ENCODE data around the gene CACNB2.

CACNB2 gene

DNA sequence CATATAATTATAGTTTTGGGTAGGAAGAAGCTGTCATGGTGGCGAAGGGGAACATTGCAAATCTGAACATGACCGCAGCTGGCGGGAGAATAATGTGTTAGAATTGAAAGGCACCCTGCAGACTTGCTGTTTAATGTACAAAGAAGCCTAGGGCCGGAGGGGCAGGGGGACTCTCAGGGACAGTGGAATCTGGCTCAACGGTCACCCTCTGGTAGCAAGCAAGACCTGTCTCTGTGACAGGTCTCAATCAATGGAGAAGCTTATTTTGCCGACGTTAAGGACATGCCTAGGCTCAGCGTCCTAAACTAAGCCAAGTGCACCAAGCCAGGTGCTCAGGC lies 333.9 kb downstream of the CACNB2 start:
- TF ChIP-seq, protein P1, sequence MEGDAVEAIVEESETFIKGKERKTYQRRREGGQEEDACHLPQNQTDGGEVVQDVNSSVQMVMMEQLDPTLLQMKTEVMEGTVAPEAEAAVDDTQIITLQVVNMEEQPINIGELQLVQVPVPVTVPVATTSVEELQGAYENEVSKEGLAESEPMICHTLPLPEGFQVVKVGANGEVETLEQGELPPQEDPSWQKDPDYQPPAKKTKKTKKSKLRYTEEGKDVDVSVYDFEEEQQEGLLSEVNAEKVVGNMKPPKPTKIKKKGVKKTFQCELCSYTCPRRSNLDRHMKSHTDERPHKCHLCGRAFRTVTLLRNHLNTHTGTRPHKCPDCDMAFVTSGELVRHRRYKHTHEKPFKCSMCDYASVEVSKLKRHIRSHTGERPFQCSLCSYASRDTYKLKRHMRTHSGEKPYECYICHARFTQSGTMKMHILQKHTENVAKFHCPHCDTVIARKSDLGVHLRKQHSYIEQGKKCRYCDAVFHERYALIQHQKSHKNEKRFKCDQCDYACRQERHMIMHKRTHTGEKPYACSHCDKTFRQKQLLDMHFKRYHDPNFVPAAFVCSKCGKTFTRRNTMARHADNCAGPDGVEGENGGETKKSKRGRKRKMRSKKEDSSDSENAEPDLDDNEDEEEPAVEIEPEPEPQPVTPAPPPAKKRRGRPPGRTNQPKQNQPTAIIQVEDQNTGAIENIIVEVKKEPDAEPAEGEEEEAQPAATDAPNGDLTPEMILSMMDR (IDR thresholded peaks at IDR 0.05): no peak

DNA sequence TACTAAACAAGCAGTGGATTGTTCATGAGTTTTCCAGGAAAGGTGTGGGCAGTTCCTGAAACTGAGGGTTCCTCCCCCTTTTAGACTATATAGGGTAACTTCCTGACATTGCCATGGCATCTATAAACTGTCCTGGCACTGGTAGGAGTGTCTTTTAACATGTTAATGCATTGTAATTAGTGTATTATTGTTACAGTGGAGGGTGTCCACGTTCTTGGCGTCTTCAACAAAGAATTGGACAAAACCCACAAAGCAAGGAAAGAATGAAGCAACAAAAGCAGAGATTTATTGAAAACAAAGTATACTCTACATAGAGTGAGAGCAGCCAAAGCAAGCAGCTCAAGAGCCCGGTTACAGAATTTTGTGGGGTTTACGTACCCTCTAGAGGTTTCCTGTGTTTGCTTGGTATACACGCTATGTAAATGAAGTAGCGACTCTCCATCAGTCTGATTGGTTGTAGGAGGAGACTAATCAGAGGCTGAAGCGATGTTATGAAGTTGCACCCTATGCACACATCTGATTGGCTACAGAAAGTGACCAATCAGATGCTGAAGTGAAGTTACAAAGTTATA lies 335.9 kb downstream of the CACNB2 start:
- TF ChIP-seq, protein P1 (IDR thresholded peaks at IDR 0.05): no peak

DNA sequence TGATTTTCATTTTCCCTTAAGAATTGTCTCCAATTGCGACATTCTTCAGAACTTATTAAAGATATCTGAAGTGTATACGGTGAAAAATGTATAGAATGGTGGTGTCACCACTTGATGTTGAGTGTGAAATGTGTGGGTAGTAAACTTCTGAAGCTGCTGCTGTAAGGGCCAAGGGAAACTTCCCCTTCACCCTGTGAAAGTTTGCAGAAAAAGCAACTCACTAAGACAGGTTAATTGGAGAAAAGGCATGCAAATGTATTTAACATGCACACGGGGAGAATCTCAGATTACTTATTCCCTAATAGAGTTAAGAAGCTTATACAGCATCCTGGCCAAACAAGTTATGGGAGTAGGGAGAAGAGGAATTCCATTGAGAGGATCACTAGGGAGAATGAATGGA lies 338.1 kb downstream of the CACNB2 start:
- TF ChIP-seq, protein P1 (IDR thresholded peaks at IDR 0.05): no peak

DNA sequence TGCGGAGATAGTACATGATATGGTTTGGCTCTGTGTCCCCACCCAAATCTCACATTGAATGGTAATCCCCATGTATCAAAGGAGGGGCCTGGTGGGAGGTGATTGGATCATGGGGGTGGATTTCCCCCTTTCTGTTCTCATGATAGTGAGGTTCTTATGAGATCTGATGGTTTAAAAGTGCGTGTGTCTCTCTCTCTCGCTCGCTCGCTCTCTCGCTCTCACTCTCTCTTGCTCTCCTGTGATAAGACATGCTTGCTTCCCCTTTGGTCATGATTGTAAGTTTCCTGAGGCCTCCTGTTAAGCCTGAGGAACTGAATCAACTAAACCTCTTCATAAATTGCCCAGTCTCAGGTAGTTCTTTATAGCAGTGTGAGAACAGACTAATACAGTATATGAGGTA lies 339.3 kb downstream of the CACNB2 start:
- TF ChIP-seq, protein P1 (IDR thresholded peaks at IDR 0.05): no peak

DNA sequence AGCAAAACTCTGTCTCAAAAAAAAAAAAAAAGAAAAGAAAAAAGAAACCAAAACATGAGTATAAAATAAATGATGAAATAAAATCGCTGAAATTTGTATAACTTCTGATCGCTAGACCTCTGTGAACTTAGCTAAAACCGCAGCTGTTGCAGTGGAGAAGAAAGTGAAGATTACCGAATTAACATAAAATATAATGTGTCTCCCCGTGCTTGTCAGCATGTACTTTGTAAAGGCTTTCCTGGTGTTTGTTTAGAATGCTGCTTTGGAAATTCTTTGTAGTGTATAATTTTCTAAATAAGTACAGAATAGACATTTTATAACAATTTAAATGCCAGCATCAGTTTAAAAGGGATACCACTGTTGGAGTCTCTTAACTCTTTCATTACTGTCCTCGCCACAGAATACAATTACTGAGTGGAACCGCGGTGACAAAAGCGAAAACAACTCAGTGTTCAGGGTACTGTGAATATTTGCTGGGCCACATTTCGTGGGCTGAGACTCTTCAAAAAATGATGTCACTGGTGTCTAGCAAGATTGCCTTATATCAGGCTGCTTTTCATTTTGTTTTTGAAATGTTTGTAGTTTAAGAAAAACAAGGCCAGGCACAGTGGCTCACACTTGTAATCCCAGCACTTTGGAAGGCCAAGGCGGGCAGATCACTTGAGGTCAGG lies 343.4 kb downstream of the CACNB2 start:
- TF ChIP-seq, protein P1 (IDR thresholded peaks at IDR 0.05): no peak

DNA sequence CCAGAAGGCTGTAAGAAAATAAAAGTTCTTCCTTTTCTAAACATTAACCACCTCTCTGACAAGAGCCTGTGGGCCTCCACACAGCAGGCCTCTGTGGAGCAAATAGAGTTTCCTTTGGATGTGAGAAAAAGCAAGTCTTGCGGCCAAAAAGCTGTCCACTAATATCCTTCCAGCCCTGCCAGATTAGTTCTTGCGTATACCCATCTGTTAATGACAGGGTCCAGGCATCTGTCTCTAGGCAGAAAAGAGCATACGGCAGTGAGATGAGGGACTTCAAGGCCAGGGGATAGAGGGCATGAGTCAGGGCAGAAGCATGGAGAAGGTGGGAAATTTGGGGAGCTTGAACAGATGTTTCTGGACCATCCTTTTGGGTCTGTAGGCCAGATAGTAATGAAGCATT lies 346.2 kb downstream of the CACNB2 start:
- TF ChIP-seq, protein P1 (IDR thresholded peaks at IDR 0.05): no peak

DNA sequence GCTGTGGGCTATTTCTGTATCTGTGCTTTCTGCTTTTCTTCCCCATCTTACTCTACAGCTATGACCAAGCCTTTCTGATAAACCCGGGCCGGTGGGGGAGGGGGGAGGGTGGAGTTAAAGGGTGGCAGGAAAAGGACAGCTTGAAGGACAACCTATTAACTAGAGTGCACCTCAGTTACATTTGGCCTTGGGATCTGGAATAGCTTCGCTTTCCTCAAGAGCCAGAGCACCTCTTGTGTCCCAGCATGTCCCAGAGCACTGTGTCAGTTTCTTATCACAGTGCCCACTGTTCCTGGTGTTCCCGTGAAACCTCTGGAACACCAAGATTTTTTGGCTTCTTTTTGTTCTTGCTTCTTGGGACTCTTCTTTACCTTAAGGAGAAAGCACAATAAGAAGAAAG lies 350.5 kb downstream of the CACNB2 start:
- TF ChIP-seq, protein P1 (IDR thresholded peaks at IDR 0.05): no peak

Measured in LNCAP (cell line).